Liver (tissue), 3 donors: ENCODE data around the gene DNAJC19.

Experiments
- CTCF ChIP-seq: fragments of 150-350 bp; IDR thresholded peaks from 2 replicates; pipeline ENCODE4 v1.5.1; 2017; ENCODE audit warnings: improper control_type of control experiment, low read depth, low read length; ENCODE audit not compliant: missing input control
- GABPA ChIP-seq, 2 donors: IDR thresholded peaks in 1 of 2; conservative IDR thresholded peaks in 1 of 2; 2 replicates each; pipeline ENCODE4 v1.6.1; 2016; ENCODE audit warnings: antibody characterized with exemption in 2 of 2, mild to moderate bottlenecking in 1 of 2, moderate library complexity in 1 of 2
- RAD21 ChIP-seq, 2 donors: IDR thresholded peaks; 2 replicates each; pipeline ENCODE4 v1.6.1; 2016; ENCODE audit warnings: antibody characterized with exemption in 2 of 2, mild to moderate bottlenecking in 2 of 2
- donor health status: healthy.
- donor health status: healthy.

- TF ChIP-seq CTCF, result no peak
- TF ChIP-seq GABPA (IDR thresholded peaks at IDR 0.05 in 1 of 2, conservative IDR thresholded peaks at IDR 0.05 in 1 of 2), result no peak
- TF ChIP-seq RAD21 (IDR thresholded peaks at IDR 0.05), result no peak
Measured at GRCh38 chr3:180961552-180961951, 28.0 kb downstream of the DNAJC19 start.
